Loucy (cell line): Measurements from ENCODE around the gene MOV10L1.

ENCODE experiments used
- H2AFZ ChIP-seq: fragments of 200-600 bp; sonication (generic); 2 replicates; pipeline ENCODE4 v1.6.0; 2016; ENCODE audit warnings: antibody characterized with exemption, mild to moderate bottlenecking, low read length, moderate library complexity
- H3F3A ChIP-seq: fragments of 200-600 bp; 2 replicates; pipeline ENCODE4 v1.6.0; 2016; ENCODE audit warnings: antibody characterized with exemption, low read depth, mild to moderate bottlenecking
- H3K27me3 ChIP-seq: fragments of 200-600 bp; sonication (generic); 2 replicates; pipeline ENCODE4 v1.6.1; 2014; ENCODE audit warnings: low read length, mild to moderate bottlenecking; ENCODE audit not compliant: insufficient read depth, poor library complexity, severe bottlenecking
- H3K36me3 ChIP-seq: fragments of 200-600 bp; sonication (generic); 2 replicates; pipeline ENCODE4 v1.6.1; 2016; ENCODE audit warnings: low read length; ENCODE audit not compliant: insufficient read depth
- H3K4me1 ChIP-seq: fragments of 200-600 bp; sonication (generic); 2 replicates; pipeline ENCODE4 v1.5.1; 2014; ENCODE audit warnings: low read length, mild to moderate bottlenecking; ENCODE audit not compliant: insufficient read depth, poor library complexity, severe bottlenecking
- H3K4me2 ChIP-seq: fragments of 200-600 bp; sonication (generic); 2 replicates; pipeline ENCODE4 v1.6.0; 2014; ENCODE audit warnings: antibody characterized with exemption, low read length, low read depth, mild to moderate bottlenecking; ENCODE audit not compliant: poor library complexity, severe bottlenecking
- H3K4me3 ChIP-seq: fragments of 200-600 bp; sonication (generic); 2 replicates; pipeline ENCODE4 v1.5.1; 2014; ENCODE audit warnings: low read length, mild to moderate bottlenecking, mixed read lengths; ENCODE audit not compliant: poor library complexity, severe bottlenecking
- H3K79me2 ChIP-seq: fragments of 200-600 bp; sonication (generic); 2 replicates; pipeline ENCODE4 v1.6.1; 2014; ENCODE audit warnings: low read length; ENCODE audit not compliant: insufficient read depth
- H3K9ac ChIP-seq: fragments of 200-600 bp; sonication (generic); 2 replicates; pipeline ENCODE4 v1.6.0; 2014; ENCODE audit warnings: mild to moderate bottlenecking, low read depth, low read length, moderate library complexity; ENCODE audit not compliant: poor library complexity, severe bottlenecking
- H3K9me2 ChIP-seq: fragments of 200-600 bp; sonication (generic); replicated peaks from 2 replicates; pipeline ENCODE4 v1.6.1; 2016; ENCODE audit warnings: low read depth, low read length, mixed read lengths
- H3K9me3 ChIP-seq: fragments of 200-600 bp; sonication (generic); 2 replicates; pipeline ENCODE4 v1.6.1; 2014; ENCODE audit warnings: mild to moderate bottlenecking, antibody characterized with exemption, low read length, low read depth; ENCODE audit not compliant: insufficient read depth
- H4K20me1 ChIP-seq: fragments of 200-600 bp; sonication (generic); 2 replicates; pipeline ENCODE4 v1.6.0; 2014; ENCODE audit warnings: antibody characterized with exemption, low read length, mild to moderate bottlenecking; ENCODE audit not compliant: insufficient read depth, poor library complexity, severe bottlenecking
- CTCF ChIP-seq: fragments of 200-600 bp; sonication (generic); conservative IDR thresholded peaks from 2 replicates; pipeline ENCODE4 v1.5.1; 2014; ENCODE audit warnings: mild to moderate bottlenecking, antibody characterized with exemption, low read length
- EZH2phosphoT487 ChIP-seq: fragments of 200-600 bp; IDR thresholded peaks from 2 replicates; pipeline ENCODE4 v1.6.1; 2018; ENCODE audit warnings: antibody characterized with exemption, mild to moderate bottlenecking, moderate library complexity, borderline replicate concordance

MOV10L1 gene

GRCh38 chr22:50060441-50061140 lies 29.2 kb upstream of the MOV10L1 start:
- no peaks in the 10 kb centered on the region for H3K79me2 ChIP-seq
- TF ChIP-seq CTCF (no peak), EZH2phosphoT487 (no peak)
- no peaks in the 10 kb centered on the region for H3K36me3 ChIP-seq
- no peaks in the 10 kb centered on the region for H4K20me1 ChIP-seq
- H3K4me1 ChIP-seq, result no peaks in the 10 kb centered on the region
- no peaks in the 10 kb centered on the region for H3K27me3 ChIP-seq
- H3K9me3 ChIP-seq, result no peaks in the 10 kb centered on the region
- no peaks in the 10 kb centered on the region for H3F3A ChIP-seq
- H3K9me2 ChIP-seq, result no peaks in the 10 kb centered on the region
- no peak overlapping the region for H3K9ac ChIP-seq
- no peak overlapping the region for H3K4me2 ChIP-seq
- no peak overlapping the region for H3K4me3 ChIP-seq
- H2AFZ ChIP-seq, result no peak overlapping the region

DNA sequence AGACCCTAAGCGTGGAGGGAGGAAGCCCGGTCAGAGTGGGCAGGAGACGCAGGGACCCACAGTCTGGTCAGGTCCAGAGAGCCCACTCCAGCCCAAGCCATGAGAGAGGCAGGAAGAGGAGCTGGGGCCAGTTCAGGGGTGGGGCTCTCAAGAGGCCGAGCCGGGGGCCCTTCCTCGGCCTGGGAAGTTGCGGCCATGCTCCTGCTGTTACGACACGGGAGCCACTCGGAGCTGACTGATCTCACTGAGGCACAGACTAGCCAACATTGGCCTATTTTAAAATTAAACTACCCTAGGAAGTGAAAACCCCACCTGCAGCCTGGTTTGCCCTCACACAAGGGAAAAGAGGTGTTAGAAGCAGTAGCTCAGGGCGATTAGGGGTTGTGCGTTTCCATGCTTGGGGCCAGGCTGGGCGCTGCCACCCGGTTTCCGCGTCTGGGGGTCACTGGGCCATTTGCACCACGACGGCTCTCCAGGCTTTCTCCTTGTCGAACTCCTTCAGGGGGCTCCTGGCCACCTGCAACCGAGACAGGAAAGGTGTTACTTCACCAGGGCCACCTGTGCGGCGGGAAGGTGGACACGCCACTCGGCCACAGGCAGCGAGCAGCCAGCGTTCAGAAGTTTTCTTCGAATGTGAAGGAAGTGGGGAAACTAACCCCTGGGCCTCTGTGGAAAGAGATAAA lies 28.5 kb upstream of the MOV10L1 start:
- no peaks in the 10 kb centered on the region for H3K9me3 ChIP-seq
- H3K4me3 ChIP-seq, result no peak overlapping the region
- TF ChIP-seq CTCF (no peak), EZH2phosphoT487 (no peak)
- no peak overlapping the region for H3K4me2 ChIP-seq
- no peaks in the 10 kb centered on the region for H3K27me3 ChIP-seq
- no peaks in the 10 kb centered on the region for H3K36me3 ChIP-seq
- no peaks in the 10 kb centered on the region for H3K9me2 ChIP-seq
- H4K20me1 ChIP-seq, result no peaks in the 10 kb centered on the region
- no peaks in the 10 kb centered on the region for H3K79me2 ChIP-seq
- no peaks in the 10 kb centered on the region for H3K4me1 ChIP-seq
- H3K9ac ChIP-seq, result no peak overlapping the region
- H2AFZ ChIP-seq, result no peak overlapping the region
- H3F3A ChIP-seq, result no peaks in the 10 kb centered on the region

DNA sequence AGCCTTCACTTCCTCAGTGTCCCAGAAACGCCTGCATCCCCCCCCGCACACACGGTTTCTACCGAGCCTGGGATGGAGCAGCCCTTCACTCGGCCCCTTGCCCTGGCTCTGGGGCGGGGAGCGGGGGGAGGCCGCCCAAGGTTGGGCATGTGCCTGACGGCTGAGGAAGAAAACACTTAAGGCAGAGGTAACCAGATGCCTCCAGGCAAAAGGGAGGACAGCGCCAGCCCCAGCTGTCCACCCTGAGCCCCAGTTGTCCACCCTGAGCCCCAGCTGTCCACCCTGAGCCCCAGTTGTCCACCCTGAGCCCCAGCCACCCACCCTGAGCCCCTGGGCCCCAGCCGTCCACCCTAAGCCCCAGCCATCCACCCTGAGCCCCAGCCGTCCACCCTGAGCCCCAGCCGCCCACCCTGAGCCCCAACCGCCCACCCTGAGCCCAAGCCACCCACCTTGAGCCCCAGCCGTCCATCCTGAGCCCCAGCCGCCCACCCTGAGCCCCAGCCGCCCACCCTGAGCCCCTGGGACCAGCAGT lies 27.9 kb upstream of the MOV10L1 start:
- no peak overlapping the region for H3K4me3 ChIP-seq
- TF ChIP-seq CTCF (no peak), EZH2phosphoT487 (no peak)
- no peaks in the 10 kb centered on the region for H3F3A ChIP-seq
- H3K4me2 ChIP-seq, result no peak overlapping the region
- no peaks in the 10 kb centered on the region for H3K36me3 ChIP-seq
- no peaks in the 10 kb centered on the region for H3K9me3 ChIP-seq
- no peak overlapping the region for H3K9ac ChIP-seq
- H3K9me2 ChIP-seq, result no peaks in the 10 kb centered on the region
- no peaks in the 10 kb centered on the region for H3K79me2 ChIP-seq
- H3K27me3 ChIP-seq, result no peaks in the 10 kb centered on the region
- no peak overlapping the region for H2AFZ ChIP-seq
- H4K20me1 ChIP-seq, result no peaks in the 10 kb centered on the region
- H3K4me1 ChIP-seq, result no peaks in the 10 kb centered on the region
